Measurements from ENCODE around the gene SOD1. TPM values are rescaled to one million over a fixed set of nuclear protein-coding genes. Genes with fewer than 3 reads are reported as not detected.

Gene SOD1
- total and polyA plus RNA-seq, 2 of the 13 experiments (the other 11 are each of a cell fraction or from before 2014, with no cell fraction given) = 317 to 537 TPM

- no peak for TF ChIP-seq PRDM10 (CRISPR knock-in tag; IDR thresholded peaks at IDR 0.05; ENCODE audit: low read depth)
- TF ChIP-seq ZSCAN20 (CRISPR knock-in tag; IDR thresholded peaks at IDR 0.05; ENCODE audit: borderline replicate concordance) = peak; percentile 84; the same call in 1 of the 2 replicates
- no peak for TF ChIP-seq ZNF274 (CRISPR knock-in tag; IDR thresholded peaks at IDR 0.05)
- no peak for TF ChIP-seq SRSF1 (optimal IDR thresholded peaks at IDR 0.05; ENCODE audit: low read depth, low read length)
- TF ChIP-seq E2F5 (CRISPR knock-in tag; conservative IDR thresholded peaks at IDR 0.05) = no peak
- TF ChIP-seq RELA (CRISPR knock-in tag; IDR thresholded peaks at IDR 0.05) = no peak; the same call in 1 of the 2 replicates
- TF ChIP-seq ZFP37 (CRISPR knock-in tag; IDR thresholded peaks at IDR 0.05; ENCODE audit: borderline replicate concordance) = no peak
- TF ChIP-seq IRF9 (CRISPR knock-in tag; IDR thresholded peaks at IDR 0.05; ENCODE audit: borderline replicate concordance) = peak; percentile 97; the same call in 1 of the 2 replicates
- no peak for TF ChIP-seq ZNF556 (CRISPR knock-in tag; IDR thresholded peaks at IDR 0.05; ENCODE audit: borderline replicate concordance)
- TF ChIP-seq ZNF563 (CRISPR knock-in tag; IDR thresholded peaks at IDR 0.05) = peak; percentile 88
- TF ChIP-seq HOXA7 (CRISPR knock-in tag; IDR thresholded peaks at IDR 0.05) = peak; percentile 78; the same call in 1 of the 2 replicates
- peak; percentile 65; the same call in 1 of the 2 replicates for TF ChIP-seq ZNF276 (CRISPR knock-in tag; IDR thresholded peaks at IDR 0.05; ENCODE audit: low read depth)
- TF ChIP-seq ZBTB14 (CRISPR knock-in tag; IDR thresholded peaks at IDR 0.05) = peak; percentile 44; the same call in 1 of the 2 replicates
- no peak for TF ChIP-seq ZNF281 (CRISPR knock-in tag; IDR thresholded peaks at IDR 0.05; ENCODE audit: borderline replicate concordance)
Observed at GRCh38 chr21:31659536-31660258, at the start of gene SOD1 (continued).
